ENCODE data around the gene NSD1.
"Not testable (repeated sequence)": the region's sequence is repeated elsewhere in the genome, so short reads cannot be mapped to it uniquely, and the experiment has no call there.

The NSD1 gene

GRCh38 chr5:177253252-177253651 is 119.7 kb downstream of the NSD1 start:
- Histone ChIP-seq H3K27me3 (ENCODE audit: insufficient read depth, poor library complexity, severe bottlenecking) (no peaks in the 10 kb centered on the region), H3K27ac (replicated peaks) (no peak overlapping the region), H3K4me3 (replicated peaks; ENCODE audit: insufficient read depth, low read length) (no peak overlapping the region)
- TF ChIP-seq POLR2AphosphoS5 (IDR thresholded peaks at IDR 0.05; ENCODE audit: low read depth) (no peak), REST (IDR thresholded peaks at IDR 0.05; ENCODE audit: insufficient replicate concordance, low read depth) (no peak), SPI1 (IDR thresholded peaks at IDR 0.05; ENCODE audit: borderline replicate concordance, low read depth) (no peak), GABPA (IDR thresholded peaks at IDR 0.05; ENCODE audit: low read depth) (no peak)
- TF ChIP-seq, protein P1, sequence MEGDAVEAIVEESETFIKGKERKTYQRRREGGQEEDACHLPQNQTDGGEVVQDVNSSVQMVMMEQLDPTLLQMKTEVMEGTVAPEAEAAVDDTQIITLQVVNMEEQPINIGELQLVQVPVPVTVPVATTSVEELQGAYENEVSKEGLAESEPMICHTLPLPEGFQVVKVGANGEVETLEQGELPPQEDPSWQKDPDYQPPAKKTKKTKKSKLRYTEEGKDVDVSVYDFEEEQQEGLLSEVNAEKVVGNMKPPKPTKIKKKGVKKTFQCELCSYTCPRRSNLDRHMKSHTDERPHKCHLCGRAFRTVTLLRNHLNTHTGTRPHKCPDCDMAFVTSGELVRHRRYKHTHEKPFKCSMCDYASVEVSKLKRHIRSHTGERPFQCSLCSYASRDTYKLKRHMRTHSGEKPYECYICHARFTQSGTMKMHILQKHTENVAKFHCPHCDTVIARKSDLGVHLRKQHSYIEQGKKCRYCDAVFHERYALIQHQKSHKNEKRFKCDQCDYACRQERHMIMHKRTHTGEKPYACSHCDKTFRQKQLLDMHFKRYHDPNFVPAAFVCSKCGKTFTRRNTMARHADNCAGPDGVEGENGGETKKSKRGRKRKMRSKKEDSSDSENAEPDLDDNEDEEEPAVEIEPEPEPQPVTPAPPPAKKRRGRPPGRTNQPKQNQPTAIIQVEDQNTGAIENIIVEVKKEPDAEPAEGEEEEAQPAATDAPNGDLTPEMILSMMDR (IDR thresholded peaks at IDR 0.05; ENCODE audit: insufficient read depth, low read length): no peak
- DNase-seq (ENCODE audit: low read depth in 1 of 2, low spot score in 1 of 2): no peak

- Histone ChIP-seq H3K4me3 (replicated peaks; ENCODE audit: insufficient read depth, low read length) (no peak overlapping the region), H3K27ac (replicated peaks) (no peak overlapping the region), H3K27me3 (ENCODE audit: insufficient read depth, poor library complexity, severe bottlenecking) (no peaks in the 10 kb centered on the region)
- no peak for DNase-seq (ENCODE audit: low read depth in 1 of 2, low spot score in 1 of 2)
- no peak for TF ChIP-seq SPI1 (IDR thresholded peaks at IDR 0.05; ENCODE audit: borderline replicate concordance, low read depth)
- no peak for TF ChIP-seq REST (IDR thresholded peaks at IDR 0.05; ENCODE audit: insufficient replicate concordance, low read depth)
- no peak for TF ChIP-seq GABPA (IDR thresholded peaks at IDR 0.05; ENCODE audit: low read depth)
- TF ChIP-seq, protein P1 (IDR thresholded peaks at IDR 0.05; ENCODE audit: insufficient read depth, low read length): no peak
- no peak for TF ChIP-seq POLR2AphosphoS5 (IDR thresholded peaks at IDR 0.05; ENCODE audit: low read depth)
Measured at GRCh38 chr5:177256296-177256695, 122.7 kb downstream of the NSD1 start.

DNA sequence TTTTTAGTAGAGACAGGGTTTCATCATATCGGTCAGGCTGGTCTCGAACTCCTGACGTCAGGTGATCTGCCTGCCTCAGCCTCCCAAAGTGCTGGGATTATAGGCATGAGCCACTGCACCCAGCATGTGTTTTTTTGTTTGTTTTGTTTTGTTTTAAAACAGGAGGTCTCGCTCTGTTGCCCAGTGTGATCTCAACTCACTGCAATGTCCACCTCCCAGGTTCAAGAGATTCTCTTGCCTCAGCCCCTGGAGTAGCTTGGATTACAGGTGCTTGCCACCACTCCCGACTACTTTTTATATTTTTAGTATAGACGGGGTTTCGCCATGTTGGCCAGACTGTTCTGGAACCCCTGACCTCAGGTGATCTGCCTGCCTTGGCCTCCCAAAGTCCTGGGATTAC is 125.1 kb downstream of the NSD1 start:
- H3K27ac ChIP-seq (replicated peaks); H3K4me3 ChIP-seq (replicated peaks; ENCODE audit: insufficient read depth, low read length); H3K27me3 ChIP-seq (ENCODE audit: insufficient read depth, poor library complexity, severe bottlenecking); DNase-seq (ENCODE audit: low read depth in 1 of 2, low spot score in 1 of 2): not testable (repeated sequence)

DNA sequence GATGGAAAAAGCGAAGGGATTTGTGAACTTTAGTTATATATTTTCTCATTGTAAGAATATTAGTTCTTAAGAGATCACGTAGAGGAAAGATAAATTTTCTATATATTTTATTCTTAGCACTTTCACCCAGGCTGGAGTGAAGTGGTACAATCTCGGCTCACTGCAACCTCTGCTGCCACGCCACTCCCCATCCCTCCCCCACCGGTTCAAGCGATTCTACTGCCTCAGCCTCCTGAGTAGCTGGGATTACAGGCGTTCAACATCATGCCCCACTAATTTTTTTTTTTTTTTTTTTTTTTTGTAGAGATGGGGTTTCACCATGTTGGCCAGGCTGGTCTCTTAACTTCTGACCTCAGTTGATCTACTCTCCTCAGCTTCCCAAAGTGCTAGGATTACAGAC is 127.4 kb downstream of the NSD1 start:
- no peak for TF ChIP-seq POLR2AphosphoS5 (IDR thresholded peaks at IDR 0.05; ENCODE audit: low read depth)
- TF ChIP-seq SPI1 (IDR thresholded peaks at IDR 0.05; ENCODE audit: borderline replicate concordance, low read depth): no peak
- DNase-seq (ENCODE audit: low read depth in 1 of 2, low spot score in 1 of 2): no peak
- H3K27ac ChIP-seq (replicated peaks): no peak overlapping the region
- no peaks in the 10 kb centered on the region for H3K27me3 ChIP-seq (ENCODE audit: insufficient read depth, poor library complexity, severe bottlenecking)
- no peak overlapping the region for H3K4me3 ChIP-seq (replicated peaks; ENCODE audit: insufficient read depth, low read length)

- Histone ChIP-seq H3K27ac (replicated peaks) (no peak overlapping the region), H3K4me3 (replicated peaks; ENCODE audit: insufficient read depth, low read length) (no peak overlapping the region), H3K27me3 (ENCODE audit: insufficient read depth, poor library complexity, severe bottlenecking) (no peaks in the 10 kb centered on the region)
- DNase-seq (ENCODE audit: low read depth in 1 of 2, low spot score in 1 of 2): no peak
- no peak for TF ChIP-seq REST (IDR thresholded peaks at IDR 0.05; ENCODE audit: insufficient replicate concordance, low read depth)
Measured at GRCh38 chr5:177261510-177261909, 127.9 kb downstream of the NSD1 start.
